Measurements from ENCODE around the gene GUCY1A2.

The GUCY1A2 gene

GRCh38 chr11:106679181-106679580 lies 339.1 kb downstream of the GUCY1A2 start:
- no peak for TF ChIP-seq CTCF (IDR thresholded peaks at IDR 0.05; ENCODE audit: low read depth, low read length, missing control alignments)
- DNase-seq (ENCODE audit: extremely low read depth, low read depth), result no peak
- no peak overlapping the region for H3K4me3 ChIP-seq (replicated peaks; ENCODE audit: low read depth, low read length)

GRCh38 chr11:106670069-106670468 lies 348.2 kb downstream of the GUCY1A2 start:
- no peak for TF ChIP-seq CTCF (IDR thresholded peaks at IDR 0.05; ENCODE audit: low read depth, low read length, missing control alignments)
- no peak for DNase-seq (ENCODE audit: extremely low read depth, low read depth)
- no peak overlapping the region for H3K4me3 ChIP-seq (replicated peaks; ENCODE audit: low read depth, low read length)

- peak; percentile 41 for DNase-seq (ENCODE audit: extremely low read depth, low read depth)
- H3K4me3 ChIP-seq (replicated peaks; ENCODE audit: low read depth, low read length), result no peak overlapping the region
- TF ChIP-seq CTCF (IDR thresholded peaks at IDR 0.05; ENCODE audit: low read depth, low read length, missing control alignments), result no peak
These were observed 350.1 kb downstream of the GUCY1A2 start for GRCh38 chr11:106668147-106668546.

- H3K4me3 ChIP-seq (replicated peaks; ENCODE audit: low read depth, low read length), result no peak overlapping the region
- peak; percentile 5 for DNase-seq (ENCODE audit: extremely low read depth, low read depth)
- no peak for TF ChIP-seq CTCF (IDR thresholded peaks at IDR 0.05; ENCODE audit: low read depth, low read length, missing control alignments)
These were observed 361.6 kb downstream of the GUCY1A2 start for GRCh38 chr11:106656646-106657045.

- DNase-seq (ENCODE audit: extremely low read depth, low read depth), result no peak
- TF ChIP-seq CTCF (IDR thresholded peaks at IDR 0.05; ENCODE audit: low read depth, low read length, missing control alignments), result no peak
- H3K4me3 ChIP-seq (replicated peaks; ENCODE audit: low read depth, low read length), result no peak overlapping the region
These were observed 373.5 kb downstream of the GUCY1A2 start for GRCh38 chr11:106644824-106645223.

GRCh38 chr11:106642331-106642730 lies 375.9 kb downstream of the GUCY1A2 start:
- TF ChIP-seq CTCF (IDR thresholded peaks at IDR 0.05; ENCODE audit: low read depth, low read length, missing control alignments), result no peak
- no peak overlapping the region for H3K4me3 ChIP-seq (replicated peaks; ENCODE audit: low read depth, low read length)
- DNase-seq (ENCODE audit: extremely low read depth, low read depth), result no peak

GRCh38 chr11:106632283-106632682 lies 386.0 kb downstream of the GUCY1A2 start:
- no peak overlapping the region for H3K4me3 ChIP-seq (replicated peaks; ENCODE audit: low read depth, low read length)
- DNase-seq (ENCODE audit: extremely low read depth, low read depth), result no peak
- no peak for TF ChIP-seq CTCF (IDR thresholded peaks at IDR 0.05; ENCODE audit: low read depth, low read length, missing control alignments)
